ENCODE results near the gene DNAAF1. TPM values are rescaled to one million over a fixed set of nuclear protein-coding genes. Genes with fewer than 3 reads are reported as not detected.

The DNAAF1 gene
- total RNA-seq, 1 donor from 2014 or later = 0.11 TPM

- Histone ChIP-seq H3K36me3 (no peaks in the 10 kb centered on the region), H3K4me2 (no peak within 1 kb of the TSS), H3K79me2 (ENCODE audit: low read depth) (peaks cover 9% of the 10 kb centered on the region), H2AFZ (replicated peaks) (no peak within 1 kb of the TSS), H3K9me3 (ENCODE audit: low read depth) (no peaks in the 10 kb centered on the region), H3F3A (ENCODE audit: low read depth) (no peaks in the 10 kb centered on the region), H3K9ac (no peak within 1 kb of the TSS), H3K27ac (no peak within 1 kb of the TSS), H4K20me1 (ENCODE audit: low read depth) (peaks cover 5% of the 10 kb centered on the region), H3K4me3 (no peak within 1 kb of the TSS), H3K4me1 (peaks cover 3% of the 10 kb centered on the region), H3K27me3 (no peaks in the 10 kb centered on the region)
- no peaks in the 10 kb centered on the region for H3K36me3 Mint-ChIP-seq
- no peak within 1 kb of the TSS for H3K27ac Mint-ChIP-seq
- DNase-seq (ENCODE audit: low spot score) = no peak
- no peak within 1 kb of the TSS for H3K4me3 Mint-ChIP-seq
- peaks cover 5% of the 10 kb centered on the region for H3K4me1 Mint-ChIP-seq
- H3K9me3 Mint-ChIP-seq = no peaks in the 10 kb centered on the region
- peaks cover 10% of the 10 kb centered on the region for H3K27me3 Mint-ChIP-seq (ENCODE audit: insufficient read depth, low read depth)
- TF ChIP-seq EZH2 (IDR thresholded peaks at IDR 0.05) (no peak), EZH2phosphoT487 (IDR thresholded peaks at IDR 0.05) (no peak)
- TF ChIP-seq, protein P1, sequence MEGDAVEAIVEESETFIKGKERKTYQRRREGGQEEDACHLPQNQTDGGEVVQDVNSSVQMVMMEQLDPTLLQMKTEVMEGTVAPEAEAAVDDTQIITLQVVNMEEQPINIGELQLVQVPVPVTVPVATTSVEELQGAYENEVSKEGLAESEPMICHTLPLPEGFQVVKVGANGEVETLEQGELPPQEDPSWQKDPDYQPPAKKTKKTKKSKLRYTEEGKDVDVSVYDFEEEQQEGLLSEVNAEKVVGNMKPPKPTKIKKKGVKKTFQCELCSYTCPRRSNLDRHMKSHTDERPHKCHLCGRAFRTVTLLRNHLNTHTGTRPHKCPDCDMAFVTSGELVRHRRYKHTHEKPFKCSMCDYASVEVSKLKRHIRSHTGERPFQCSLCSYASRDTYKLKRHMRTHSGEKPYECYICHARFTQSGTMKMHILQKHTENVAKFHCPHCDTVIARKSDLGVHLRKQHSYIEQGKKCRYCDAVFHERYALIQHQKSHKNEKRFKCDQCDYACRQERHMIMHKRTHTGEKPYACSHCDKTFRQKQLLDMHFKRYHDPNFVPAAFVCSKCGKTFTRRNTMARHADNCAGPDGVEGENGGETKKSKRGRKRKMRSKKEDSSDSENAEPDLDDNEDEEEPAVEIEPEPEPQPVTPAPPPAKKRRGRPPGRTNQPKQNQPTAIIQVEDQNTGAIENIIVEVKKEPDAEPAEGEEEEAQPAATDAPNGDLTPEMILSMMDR (IDR thresholded peaks at IDR 0.05) = no peak
Observed at GRCh38 chr16:84190731-84191388, 45.8 kb downstream of the DNAAF1 start, which contains the start of gene ADAD2. Gene ADAD2, plus strand, starts transcription at chr16:84191157. Its CDS starts 74 bp downstream, at chr16:84191231.

DNA sequence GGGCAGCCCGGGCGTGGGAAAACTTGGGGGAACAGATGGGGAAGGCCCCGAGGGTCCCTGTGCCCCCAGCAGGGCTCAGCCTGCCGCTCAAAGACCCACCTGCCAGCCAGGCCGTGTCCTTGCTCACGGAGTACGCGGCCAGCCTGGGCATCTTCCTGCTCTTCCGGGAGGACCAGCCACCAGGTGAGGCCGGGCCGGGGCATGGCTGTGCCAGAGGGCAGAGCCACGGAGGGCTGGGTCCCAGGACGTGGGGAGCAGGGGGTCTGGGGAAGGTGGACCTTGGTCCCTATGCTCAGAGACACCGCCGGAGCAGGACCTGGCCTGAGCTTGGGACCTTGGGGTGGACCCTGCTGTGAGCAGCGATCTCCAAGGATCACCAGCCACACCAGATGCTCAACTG is 46.4 kb downstream of the DNAAF1 start:
- H3F3A ChIP-seq (ENCODE audit: low read depth) = no peaks in the 10 kb centered on the region
- Mint-ChIP-seq H3K36me3 (no peaks in the 10 kb centered on the region), H3K4me1 (peaks cover 4% of the 10 kb centered on the region), H3K27ac (no peak overlapping the region), H3K4me3 (no peak overlapping the region), H3K27me3 (ENCODE audit: insufficient read depth, low read depth) (peaks cover 10% of the 10 kb centered on the region), H3K9me3 (no peaks in the 10 kb centered on the region)
- no peak for DNase-seq (ENCODE audit: low spot score)
- TF ChIP-seq EZH2 (IDR thresholded peaks at IDR 0.05) (no peak), EZH2phosphoT487 (IDR thresholded peaks at IDR 0.05) (no peak)
- TF ChIP-seq, protein P1 (IDR thresholded peaks at IDR 0.05) = no peak
- H3K27me3 ChIP-seq = no peaks in the 10 kb centered on the region
- H4K20me1 ChIP-seq (ENCODE audit: low read depth) = no peaks in the 10 kb centered on the region
- H3K79me2 ChIP-seq (ENCODE audit: low read depth) = peaks cover 3% of the 10 kb centered on the region
- H3K4me3 ChIP-seq = no peak overlapping the region
- H3K4me1 ChIP-seq = no peaks in the 10 kb centered on the region
- no peak overlapping the region for H3K4me2 ChIP-seq
- no peak overlapping the region for H2AFZ ChIP-seq (replicated peaks)
- no peaks in the 10 kb centered on the region for H3K36me3 ChIP-seq
- H3K27ac ChIP-seq = no peak overlapping the region
- no peaks in the 10 kb centered on the region for H3K9me3 ChIP-seq (ENCODE audit: low read depth)
- H3K9ac ChIP-seq = no peak overlapping the region

DNA sequence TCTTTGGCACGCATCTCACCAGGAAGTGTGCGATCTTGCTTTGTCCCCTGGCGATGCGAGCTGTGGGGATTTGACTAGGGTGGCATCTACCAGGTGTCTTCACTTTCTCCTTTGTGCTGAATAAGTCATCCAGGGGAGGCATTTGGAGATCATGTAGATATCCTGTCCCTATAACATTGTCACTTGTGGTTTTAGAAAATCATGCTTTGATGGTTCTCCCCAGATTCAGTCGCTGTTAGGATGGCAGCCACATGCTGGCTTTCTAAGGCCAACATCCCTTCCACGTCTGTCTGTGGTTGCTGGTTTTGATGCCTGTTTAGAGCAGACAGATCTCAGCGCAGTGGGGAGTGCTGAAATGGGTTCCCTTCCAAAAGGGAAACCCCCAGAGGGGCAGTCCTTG is 48.4 kb downstream of the DNAAF1 start:
- no peaks in the 10 kb centered on the region for H3K9me3 ChIP-seq (ENCODE audit: low read depth)
- no peak overlapping the region for H3K27ac ChIP-seq
- peak overlapping the region; percentile 33 for H3K27ac Mint-ChIP-seq

More for the DNA sequence above, 48.4 kb downstream of the DNAAF1 start:
- Histone ChIP-seq H3K4me3 (no peak overlapping the region), H2AFZ (replicated peaks) (no peak overlapping the region), H3K36me3 (no peaks in the 10 kb centered on the region), H4K20me1 (ENCODE audit: low read depth) (no peaks in the 10 kb centered on the region), H3K4me2 (no peak overlapping the region), H3F3A (ENCODE audit: low read depth) (no peaks in the 10 kb centered on the region), H3K27me3 (no peaks in the 10 kb centered on the region), H3K9ac (no peak overlapping the region), H3K4me1 (no peaks in the 10 kb centered on the region), H3K79me2 (ENCODE audit: low read depth) (no peaks in the 10 kb centered on the region)
- TF ChIP-seq EZH2 (IDR thresholded peaks at IDR 0.05) (no peak), EZH2phosphoT487 (IDR thresholded peaks at IDR 0.05) (no peak)
- TF ChIP-seq, protein P1 (IDR thresholded peaks at IDR 0.05) = no peak
- no peak overlapping the region for H3K4me3 Mint-ChIP-seq
- H3K4me1 Mint-ChIP-seq = peaks cover 9% of the 10 kb centered on the region
- peaks cover 12% of the 10 kb centered on the region for H3K27me3 Mint-ChIP-seq (ENCODE audit: insufficient read depth, low read depth)
- H3K9me3 Mint-ChIP-seq = no peaks in the 10 kb centered on the region
- H3K36me3 Mint-ChIP-seq = no peaks in the 10 kb centered on the region
- DNase-seq (ENCODE audit: low spot score) = no peak
